Measurements from ENCODE around the gene ART3.

ART3 gene

DNA sequence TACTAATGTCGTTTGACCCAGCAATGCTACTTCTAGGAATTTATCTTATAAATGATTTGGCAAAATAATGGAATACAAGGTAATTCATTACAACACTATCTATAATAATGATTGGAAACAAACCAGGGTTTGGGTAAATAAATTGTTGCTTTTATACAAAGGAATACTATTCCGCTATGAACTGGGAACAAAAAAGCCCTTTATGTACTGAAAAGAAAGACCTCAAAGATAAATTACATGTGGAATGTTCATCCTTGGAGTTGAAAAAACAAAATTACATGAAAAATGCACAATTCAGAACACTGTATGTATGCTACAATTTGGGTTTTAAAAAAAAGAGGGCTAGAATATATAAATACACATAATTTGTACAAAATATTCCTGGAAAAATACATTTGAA, 78.8 kb downstream of the ART3 start:
- no peak for DNase-seq

DNA sequence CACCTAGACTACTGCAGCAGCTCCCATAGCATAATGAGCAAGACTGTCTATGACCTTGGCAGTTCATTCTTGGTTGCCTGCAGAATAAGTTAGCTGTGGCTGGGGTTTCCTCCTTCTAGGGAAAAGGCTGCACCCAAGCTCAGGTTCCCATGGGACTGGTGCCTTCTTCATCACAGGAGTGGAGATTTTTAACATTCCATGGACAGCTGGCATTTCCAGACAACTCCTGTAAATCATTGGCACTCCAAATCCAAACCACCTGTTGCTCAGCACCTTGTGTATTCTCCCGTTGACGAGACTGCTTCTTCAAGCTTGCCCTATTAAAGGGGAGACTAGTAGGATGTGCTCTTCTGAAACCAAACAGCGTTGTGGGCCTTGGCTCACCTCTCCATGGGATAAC, 81.5 kb downstream of the ART3 start:
- no peak for DNase-seq

DNA sequence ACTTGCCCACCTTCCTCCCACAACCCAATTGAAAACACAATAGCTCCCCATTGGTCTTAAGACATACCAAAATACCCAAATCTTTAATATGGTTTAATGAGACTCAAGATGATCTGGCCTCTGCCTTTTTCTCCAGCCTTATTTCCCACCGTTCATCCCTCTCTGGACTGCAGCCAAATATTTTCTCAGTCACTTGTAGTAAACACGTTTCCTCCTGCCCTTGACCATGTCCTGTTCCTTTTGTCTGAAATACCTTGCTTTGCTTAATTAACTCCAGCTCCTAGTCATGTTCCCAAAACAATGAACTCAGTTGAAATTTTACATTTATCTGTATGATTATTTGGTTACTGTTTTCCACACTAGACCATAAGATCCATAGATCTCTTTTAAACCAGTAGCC, 82.1 kb downstream of the ART3 start:
- DNase-seq, result no peak

DNA sequence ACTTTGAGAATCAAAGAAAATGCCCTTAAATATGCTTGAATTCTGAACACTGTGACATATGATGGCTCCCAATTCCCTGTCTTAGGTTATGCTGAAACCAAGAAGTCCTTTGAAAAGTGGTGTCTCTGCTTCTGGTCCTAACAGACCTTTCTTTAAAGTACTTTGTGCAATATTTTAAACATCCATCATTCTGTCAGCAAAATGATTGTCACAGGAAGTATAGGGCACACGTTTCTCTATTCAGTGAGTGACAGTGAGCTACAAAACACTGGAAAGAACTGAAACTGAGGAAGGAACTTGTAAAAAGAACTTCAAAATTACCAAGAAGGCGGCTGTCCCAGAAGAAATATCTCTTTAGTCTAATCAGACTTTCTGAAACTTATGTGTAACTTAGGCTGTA, 85.8 kb downstream of the ART3 start:
- DNase-seq, result no peak
